Mesothelial cell of epicardium (in vitro differentiated cells): ENCODE measurements around the gene ZNF488. TPM values are rescaled to one million over a fixed set of nuclear protein-coding genes. Genes with fewer than 3 reads are reported as not detected.
"Not testable (repeated sequence)": the region's sequence is repeated elsewhere in the genome, so short reads cannot be mapped to it uniquely, and the experiment has no call there.

ENCODE experiments used
- DNase-seq, 2 experiments: peaks; one replicate each; pipeline ENCODE4 v3.0.0; 2021; ENCODE audit warnings: low spot score in 2 of 2; ENCODE audit not compliant: unreplicated experiment in 2 of 2
- H3K27ac Mint-ChIP-seq: 2 replicates; pipeline ENCODE4 v1.8.0; 2021; ENCODE audit warnings: mixed read lengths
- H3K27me3 Mint-ChIP-seq: 2 replicates; pipeline ENCODE4 v1.8.0; 2021; ENCODE audit warnings: low read depth, mixed read lengths
- H3K36me3 Mint-ChIP-seq: 2 replicates; pipeline ENCODE4 v1.8.0; 2021; ENCODE audit warnings: mixed read lengths
- H3K4me1 Mint-ChIP-seq: 2 replicates; pipeline ENCODE4 v1.8.0; 2021; ENCODE audit warnings: mixed read lengths
- H3K4me3 Mint-ChIP-seq: 2 replicates; pipeline ENCODE4 v1.8.0; 2021; ENCODE audit warnings: mild to moderate bottlenecking, moderate library complexity, mixed read lengths
- H3K9me3 Mint-ChIP-seq: 2 replicates; pipeline ENCODE4 v1.8.0; 2021; ENCODE audit warnings: mixed read lengths
- total RNA-seq: library from RNA; stranded (reverse); gene quantifications from 3 replicates; pipeline ENCODE4 v1.2.1, GENCODE V29; 2021
- TF ChIP-seq, protein P1 (sequence below): fragments of 200-600 bp; sonication (generic); IDR thresholded peaks from one replicate; pipeline ENCODE4 v1.5.0; 2021; ENCODE audit warnings: antibody characterized with exemption; ENCODE audit not compliant: unreplicated experiment

Gene ZNF488
- total RNA-seq, 1 donor from 2014 or later: 0.96 TPM

- Mint-ChIP-seq H3K27me3 (no peaks in the 10 kb centered on the region), H3K27ac (no peak overlapping the region), H3K4me3 (no peak overlapping the region), H3K9me3 (peaks cover 22% of the 10 kb centered on the region), H3K4me1 (peaks cover 29% of the 10 kb centered on the region), H3K36me3 (no peaks in the 10 kb centered on the region)
- TF ChIP-seq, protein P1, sequence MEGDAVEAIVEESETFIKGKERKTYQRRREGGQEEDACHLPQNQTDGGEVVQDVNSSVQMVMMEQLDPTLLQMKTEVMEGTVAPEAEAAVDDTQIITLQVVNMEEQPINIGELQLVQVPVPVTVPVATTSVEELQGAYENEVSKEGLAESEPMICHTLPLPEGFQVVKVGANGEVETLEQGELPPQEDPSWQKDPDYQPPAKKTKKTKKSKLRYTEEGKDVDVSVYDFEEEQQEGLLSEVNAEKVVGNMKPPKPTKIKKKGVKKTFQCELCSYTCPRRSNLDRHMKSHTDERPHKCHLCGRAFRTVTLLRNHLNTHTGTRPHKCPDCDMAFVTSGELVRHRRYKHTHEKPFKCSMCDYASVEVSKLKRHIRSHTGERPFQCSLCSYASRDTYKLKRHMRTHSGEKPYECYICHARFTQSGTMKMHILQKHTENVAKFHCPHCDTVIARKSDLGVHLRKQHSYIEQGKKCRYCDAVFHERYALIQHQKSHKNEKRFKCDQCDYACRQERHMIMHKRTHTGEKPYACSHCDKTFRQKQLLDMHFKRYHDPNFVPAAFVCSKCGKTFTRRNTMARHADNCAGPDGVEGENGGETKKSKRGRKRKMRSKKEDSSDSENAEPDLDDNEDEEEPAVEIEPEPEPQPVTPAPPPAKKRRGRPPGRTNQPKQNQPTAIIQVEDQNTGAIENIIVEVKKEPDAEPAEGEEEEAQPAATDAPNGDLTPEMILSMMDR: no peak
- no peak for DNase-seq
Observed at GRCh38 chr10:47400786-47401185, 16.7 kb upstream of the ZNF488 start.

- Mint-ChIP-seq H3K9me3 (peaks cover 27% of the 10 kb centered on the region), H3K4me3 (no peak overlapping the region), H3K4me1 (peaks cover 27% of the 10 kb centered on the region), H3K27ac (no peak overlapping the region), H3K27me3 (no peaks in the 10 kb centered on the region), H3K36me3 (no peaks in the 10 kb centered on the region)
- TF ChIP-seq, protein P1: no peak
- no peak for DNase-seq
Observed at GRCh38 chr10:47400251-47400650, 16.2 kb upstream of the ZNF488 start.

- H3K27me3 Mint-ChIP-seq: no peaks in the 10 kb centered on the region
- peak in 1 of 2 experiments; percentile 17 for DNase-seq
- peaks cover 37% of the 10 kb centered on the region for H3K9me3 Mint-ChIP-seq
- H3K27ac Mint-ChIP-seq: no peak overlapping the region
- no peak overlapping the region for H3K4me3 Mint-ChIP-seq
- TF ChIP-seq, protein P1: no peak
- H3K4me1 Mint-ChIP-seq: peaks cover 5% of the 10 kb centered on the region
- H3K36me3 Mint-ChIP-seq: no peaks in the 10 kb centered on the region
Observed at GRCh38 chr10:47397256-47397655, 13.2 kb upstream of the ZNF488 start.

DNA sequence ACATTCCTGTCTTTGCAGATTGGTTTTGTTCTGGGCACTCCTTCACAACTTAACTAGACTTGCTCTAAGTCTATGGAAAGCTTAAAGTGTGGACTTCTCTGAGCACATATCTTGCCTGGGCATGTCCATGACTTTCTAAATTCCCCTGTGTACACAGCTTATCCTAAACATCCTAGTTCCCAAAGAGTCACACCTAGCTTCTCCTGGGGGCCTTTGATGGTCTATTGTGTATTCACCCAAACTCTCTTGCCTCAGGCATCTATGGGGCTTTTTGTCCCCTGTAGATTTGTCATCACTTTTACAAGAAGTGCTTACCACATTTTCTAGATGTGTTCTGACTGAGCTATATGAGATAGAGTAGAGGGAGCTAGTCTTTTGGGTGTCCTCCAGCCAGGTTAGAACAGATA is 12.2 kb upstream of the ZNF488 start:
- DNase-seq: no peak
- H3K4me1 Mint-ChIP-seq: no peaks in the 10 kb centered on the region
- H3K27me3 Mint-ChIP-seq: no peaks in the 10 kb centered on the region
- no peaks in the 10 kb centered on the region for H3K36me3 Mint-ChIP-seq
- H3K9me3 Mint-ChIP-seq: peaks cover 37% of the 10 kb centered on the region
- TF ChIP-seq, protein P1: no peak
- H3K4me3 Mint-ChIP-seq: no peak overlapping the region
- no peak overlapping the region for H3K27ac Mint-ChIP-seq

GRCh38 chr10:47389619-47390018 is 5.5 kb upstream of the ZNF488 start:
- Mint-ChIP-seq H3K9me3 (peaks cover 7% of the 10 kb centered on the region), H3K27me3 (peaks cover 1% of the 10 kb centered on the region), H3K27ac (no peak overlapping the region), H3K4me1 (peaks cover 4% of the 10 kb centered on the region), H3K36me3 (no peaks in the 10 kb centered on the region), H3K4me3 (no peak overlapping the region)
- TF ChIP-seq, protein P1: no peak
- DNase-seq: no peak

- peak in 1 of 2 experiments; percentile 9 for DNase-seq
- Mint-ChIP-seq H3K27ac (no peak overlapping the region), H3K4me1 (peaks cover 5% of the 10 kb centered on the region), H3K27me3 (peaks cover 1% of the 10 kb centered on the region), H3K4me3 (no peak overlapping the region), H3K9me3 (peaks cover 7% of the 10 kb centered on the region), H3K36me3 (no peaks in the 10 kb centered on the region)
- TF ChIP-seq, protein P1: no peak
Observed at GRCh38 chr10:47388879-47389278, 4.8 kb upstream of the ZNF488 start.

GRCh38 chr10:47386104-47386503 is 2.0 kb upstream of the ZNF488 start:
- Mint-ChIP-seq H3K27me3 (peaks cover 18% of the 10 kb centered on the region), H3K4me1 (peaks cover 12% of the 10 kb centered on the region), H3K4me3 (peak overlapping the region; percentile 32)
- not testable (repeated sequence) for H3K36me3 Mint-ChIP-seq, H3K27ac Mint-ChIP-seq, H3K9me3 Mint-ChIP-seq
- DNase-seq: peak in 1 of 2 experiments; percentile 14
